GM11168 (cell line): ENCODE data around the gene ALDH16A1.

Experiments used
- in situ Hi-C: fragments of 300-500 bp; cut with MboI; formaldehyde crosslinking; loops from one replicate; pipeline ENCODE4 v1.12.0; 2022; ENCODE audit warnings: low sequenced_read_pairs; ENCODE audit not compliant: unreplicated experiment

The ALDH16A1 gene

GRCh38 chr19:49423071-49423984, 29.7 kb upstream of the ALDH16A1 start, which contains the start of gene PTH2:
Gene PTH2, minus strand, starts transcription at chr19:49423441. Its CDS starts 102 bp downstream, at chr19:49423339.
- in situ Hi-C loops: no loop called here

GRCh38 chr19:49423985-49424303, 29.1 kb upstream of the ALDH16A1 start:
- in situ Hi-C loops: no loop called here

GRCh38 chr19:49425178-49425577, 27.8 kb upstream of the ALDH16A1 start, which contains the start of gene GFY:
Gene GFY, plus strand, starts transcription at chr19:49425388. Its CDS starts 1,043 bp downstream, at chr19:49426431.
- in situ Hi-C loops: loop anchor here (5.0 kb wide), 1 partner anchor 33 kb away; no protein-coding TSS in a partner anchor

DNA sequence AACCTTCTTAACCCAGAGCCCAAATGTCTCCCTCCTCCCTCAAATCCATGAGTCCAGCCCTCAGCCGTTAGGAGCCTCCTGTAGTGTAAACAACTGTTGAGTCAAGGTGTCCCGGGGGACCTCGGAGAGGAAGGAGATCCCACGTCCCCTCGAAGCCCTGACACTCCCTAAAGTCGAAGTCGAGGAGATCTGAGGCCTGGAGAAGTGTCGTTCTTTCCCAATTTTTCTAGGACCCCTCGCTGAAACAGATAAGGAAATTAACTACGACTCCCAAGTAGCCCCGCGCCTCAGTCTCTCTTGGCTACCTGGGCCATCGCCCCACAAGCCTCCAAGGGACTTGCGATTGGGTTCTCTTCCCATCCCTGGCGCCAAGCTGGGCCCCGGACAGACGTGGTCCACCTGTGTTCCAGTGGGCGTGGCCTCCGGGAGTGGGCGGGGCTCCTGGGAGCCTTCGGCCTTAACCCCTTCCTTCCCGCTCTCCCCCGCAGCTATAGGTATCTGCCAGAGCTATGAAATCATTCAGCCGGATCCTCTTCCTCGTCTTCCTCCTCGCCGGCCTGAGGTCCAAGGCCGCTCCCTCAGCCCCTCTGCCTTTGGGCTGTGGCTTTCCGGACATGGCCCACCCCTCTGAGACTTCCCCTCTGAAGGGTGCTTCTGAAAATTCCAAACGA, 27.0 kb upstream of the ALDH16A1 start:
- in situ Hi-C loops: loop anchor here (5.0 kb wide), 1 partner anchor 34 kb away; no protein-coding TSS in a partner anchor

GRCh38 chr19:49427339-49427738, 25.7 kb upstream of the ALDH16A1 start:
- in situ Hi-C loops: loop anchor here (5.0 kb wide), 1 partner anchor 35 kb away; no protein-coding TSS in a partner anchor

GRCh38 chr19:49427855-49428546, 25.0 kb upstream of the ALDH16A1 start:
- in situ Hi-C loops: loop anchor here (5.0 kb wide), 1 partner anchor 36 kb away; no protein-coding TSS in a partner anchor

- in situ Hi-C loops: loop anchor here (5.0 kb wide), 1 partner anchor 36 kb away; no protein-coding TSS in a partner anchor
Measured at GRCh38 chr19:49428547-49429451, 24.2 kb upstream of the ALDH16A1 start.

DNA sequence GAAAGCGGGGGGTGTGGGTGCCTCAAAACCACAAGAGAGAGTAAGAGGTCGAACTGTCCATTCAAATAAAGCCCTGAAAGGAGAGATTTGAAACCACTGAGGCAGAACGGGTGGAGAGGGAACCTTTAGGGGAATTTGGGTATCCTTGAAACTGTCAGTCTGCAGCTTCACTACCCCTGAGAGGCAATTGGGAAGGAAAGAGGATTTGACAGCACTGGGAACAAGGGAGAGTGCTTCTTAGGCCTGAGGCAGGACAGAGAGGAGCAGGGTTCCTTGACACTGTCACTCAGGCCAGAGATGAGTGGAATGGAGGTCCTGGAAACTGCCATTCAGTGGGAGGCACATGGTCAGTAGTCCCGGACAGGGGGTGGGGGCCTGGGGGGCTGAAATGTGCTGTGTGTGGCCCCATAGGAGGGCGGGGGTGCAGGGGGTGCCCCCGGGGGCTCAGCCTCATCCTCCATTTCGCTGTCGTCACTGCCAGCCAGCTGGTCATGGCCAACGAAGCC, 22.8 kb upstream of the ALDH16A1 start:
- in situ Hi-C loops: no loop called here

DNA sequence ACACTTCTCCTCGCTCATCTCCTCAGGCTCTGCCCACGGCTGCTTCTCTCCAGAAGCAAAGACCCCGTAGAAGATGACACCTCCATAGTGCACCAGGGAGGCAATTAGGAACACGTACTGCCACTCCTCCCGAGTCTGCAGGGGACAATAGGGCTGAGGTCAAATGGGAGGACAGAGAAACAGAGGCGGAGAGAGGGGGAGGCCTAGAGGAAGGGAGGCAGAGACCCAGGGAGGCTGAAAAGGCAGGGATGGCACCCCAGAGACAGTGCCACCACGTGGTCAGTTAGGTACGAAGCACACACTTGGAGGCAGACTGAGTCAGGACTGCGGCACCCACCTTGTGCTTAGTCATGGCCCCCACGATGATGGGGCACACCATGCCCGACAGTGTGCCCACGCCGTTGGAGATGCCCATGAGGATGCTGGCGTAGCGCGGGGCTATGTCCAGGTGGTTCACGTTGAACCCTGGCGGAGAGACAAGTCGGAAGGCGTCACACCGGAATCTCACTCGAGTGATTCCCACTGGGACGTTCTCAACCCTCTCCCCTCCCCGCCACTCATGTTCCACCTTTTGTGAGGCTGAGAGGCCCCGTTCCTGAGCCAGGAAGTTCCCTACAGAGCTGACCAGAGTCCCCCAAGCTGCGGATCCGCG, 22.2 kb upstream of the ALDH16A1 start:
- in situ Hi-C loops: no loop called here

- in situ Hi-C loops: no loop called here
Measured at GRCh38 chr19:49431330-49431749, 21.7 kb upstream of the ALDH16A1 start.

DNA sequence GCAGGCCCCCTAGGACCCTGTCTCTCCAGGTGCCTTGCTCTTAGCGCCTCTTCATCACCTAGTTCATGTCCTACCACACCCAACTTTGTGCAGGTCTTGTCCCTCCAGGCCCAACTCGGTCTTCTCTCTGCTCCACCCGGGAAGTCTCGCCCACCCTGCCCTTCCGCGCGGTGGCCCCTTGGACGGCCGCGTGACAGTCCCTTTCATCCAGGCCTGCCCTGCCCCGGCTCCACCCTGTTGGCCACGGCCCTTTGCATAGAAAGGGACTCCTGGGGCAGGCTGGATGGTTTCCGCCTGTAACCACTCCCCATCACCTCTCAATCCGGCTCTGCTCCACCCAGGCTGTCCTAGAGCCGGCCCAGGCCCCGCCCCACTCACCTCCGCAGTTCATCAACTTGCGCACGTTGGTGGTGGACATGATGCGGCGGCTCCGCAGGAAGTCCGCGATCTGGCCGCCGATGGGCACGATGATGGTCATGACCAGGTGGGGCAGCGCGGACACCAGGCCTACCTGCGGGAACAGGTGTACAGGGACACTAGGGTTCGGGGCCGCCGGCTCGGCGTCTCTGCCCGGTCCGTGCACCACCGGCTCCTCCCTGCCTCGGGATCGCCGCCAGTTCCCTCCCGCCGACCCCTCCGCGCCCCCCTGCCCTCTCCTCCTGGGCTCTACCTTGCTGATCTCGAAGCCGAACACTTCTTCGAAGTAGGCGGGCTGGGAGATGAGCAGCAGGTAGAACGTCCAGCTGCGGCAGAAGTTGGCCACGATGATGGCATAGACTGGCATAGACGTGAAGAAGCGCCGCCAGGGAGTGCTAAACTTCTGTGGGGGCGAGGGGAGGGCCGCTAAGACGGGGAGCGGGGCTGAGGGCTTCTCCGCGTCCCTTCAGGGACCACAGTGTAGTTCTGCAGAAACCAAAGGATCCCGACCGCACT, 20.6 kb upstream of the ALDH16A1 start:
- in situ Hi-C loops: no loop called here

DNA sequence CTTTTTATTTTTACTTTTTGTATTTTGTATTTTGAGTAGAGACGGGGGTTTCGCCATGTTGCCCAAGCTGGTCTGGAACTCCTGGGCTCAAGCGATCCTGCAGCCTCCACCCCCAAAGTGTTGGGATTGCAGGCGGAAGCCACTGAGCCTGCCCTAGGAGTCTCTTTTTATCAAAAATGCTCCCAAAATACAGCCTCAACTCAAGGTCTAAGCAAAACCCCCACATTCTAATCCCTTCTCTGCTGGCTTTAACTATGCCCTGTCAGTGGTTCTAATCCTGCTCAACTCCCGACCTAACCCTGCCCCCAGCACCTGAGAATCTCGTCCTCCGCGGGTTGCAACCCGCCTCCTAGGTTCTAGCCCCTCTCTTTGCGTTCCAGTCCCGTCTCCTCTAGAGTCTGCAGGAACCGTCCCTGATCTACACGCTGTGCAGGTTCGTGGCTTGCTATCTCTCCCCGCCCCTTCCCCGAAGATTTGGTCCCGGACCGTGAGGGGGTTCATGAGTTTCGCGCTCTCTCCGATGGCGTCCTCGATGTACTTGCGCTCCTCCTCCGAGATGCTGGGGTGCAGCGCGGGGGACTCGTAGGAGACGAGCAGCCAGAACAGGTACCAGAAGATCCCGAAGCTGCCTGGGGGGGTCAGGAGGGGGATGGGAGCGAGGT, 19.7 kb upstream of the ALDH16A1 start:
- in situ Hi-C loops: no loop called here

DNA sequence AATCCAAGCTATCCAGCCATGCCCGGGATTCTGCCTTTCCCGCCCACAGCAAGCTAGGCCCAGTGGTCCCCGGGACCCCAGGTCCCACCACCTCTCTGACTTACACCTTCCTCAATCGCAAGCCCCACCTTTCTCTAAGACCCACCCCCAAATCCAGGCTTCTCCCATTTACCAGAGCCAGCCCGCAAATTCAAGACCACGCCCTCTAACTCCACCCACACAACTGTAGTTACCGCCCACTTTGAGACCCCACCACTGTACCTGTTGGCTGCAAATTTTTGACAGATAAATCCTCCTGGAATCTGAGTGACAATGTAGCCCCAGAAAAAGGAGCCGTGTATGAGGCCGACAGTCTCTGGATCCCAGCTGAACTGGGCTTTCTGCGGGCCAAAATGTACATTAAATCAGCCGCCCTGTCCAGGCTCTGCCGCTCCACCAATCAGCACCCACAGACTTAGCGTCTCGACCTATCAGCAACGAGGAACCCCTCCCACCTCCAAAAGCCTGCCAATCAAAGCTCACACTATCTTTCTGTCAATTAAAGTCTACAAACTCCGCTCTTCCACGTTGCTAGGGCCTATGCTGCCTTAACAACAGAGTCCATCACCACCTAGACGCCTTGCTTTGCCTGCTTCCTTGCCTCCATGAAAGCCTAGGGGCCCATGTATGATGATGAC, 18.0 kb upstream of the ALDH16A1 start:
- in situ Hi-C loops: no loop called here

GRCh38 chr19:49435670-49436069, 17.4 kb upstream of the ALDH16A1 start:
- in situ Hi-C loops: no loop called here

- in situ Hi-C loops: no loop called here
Measured at GRCh38 chr19:49436381-49437017, 16.5 kb upstream of the ALDH16A1 start.

GRCh38 chr19:49437231-49437630, 15.8 kb upstream of the ALDH16A1 start:
- in situ Hi-C loops: no loop called here
